Neural cell (in vitro differentiated cells): ENCODE results near the gene MALAT1. TPM values are rescaled to one million over a fixed set of nuclear protein-coding genes. Genes with fewer than 3 reads are reported as not detected.
"Not testable (repeated sequence)": the region's sequence is repeated elsewhere in the genome, so short reads cannot be mapped to it uniquely, and the experiment has no call there.

Experiments
- H2AFZ ChIP-seq: fragments of 200-600, 300-800 bp; sonication (generic), shearing (Covaris generic); 2 replicates; pipeline ENCODE4 v1.6.0; 2014; ENCODE audit warnings: low read depth, mild to moderate bottlenecking, antibody characterized with exemption, low read length, moderate library complexity
- H3F3A ChIP-seq: fragments of 200-600 bp; shearing (Covaris generic); 2 replicates; pipeline ENCODE4 v1.6.1; 2016; ENCODE audit warnings: mild to moderate bottlenecking, moderate library complexity, mixed read lengths, antibody characterized with exemption, low read length; ENCODE audit not compliant: insufficient read depth, poor library complexity, severe bottlenecking
- H3K27ac ChIP-seq: fragments of 200-600, 300-800 bp; sonication (generic), shearing (Covaris generic); 2 replicates; pipeline ENCODE4 v1.5.1; 2014; ENCODE audit warnings: mild to moderate bottlenecking, low read length, moderate library complexity
- H3K27me3 ChIP-seq: fragments of 300-800, 200-600 bp; sonication (generic), shearing (Covaris generic); 2 replicates; pipeline ENCODE4 v1.6.0; 2014; ENCODE audit warnings: mild to moderate bottlenecking, low read depth, low read length, moderate library complexity; ENCODE audit not compliant: insufficient read depth
- H3K36me3 ChIP-seq: fragments of 300-800, 200-600 bp; sonication (generic), shearing (Covaris generic); 2 replicates; pipeline ENCODE4 v1.5.1; 2014; ENCODE audit warnings: mild to moderate bottlenecking, antibody characterized with exemption, low read length, moderate library complexity; ENCODE audit not compliant: insufficient read depth
- H3K4me2 ChIP-seq: fragments of 300-800, 200-600 bp; sonication (generic), shearing (Covaris generic); 2 replicates; pipeline ENCODE4 v1.6.0; 2014; ENCODE audit warnings: mild to moderate bottlenecking, low read length
- H3K4me3 ChIP-seq: fragments of 300-800, 200-600 bp; sonication (generic), shearing (Covaris generic); 2 replicates; pipeline ENCODE4 v1.5.1; 2014; ENCODE audit warnings: mild to moderate bottlenecking, low read length, moderate library complexity
- H3K79me2 ChIP-seq: fragments of 200-600 bp; shearing (Covaris generic); replicated peaks from 2 replicates; pipeline ENCODE4 v1.6.0; 2014; ENCODE audit warnings: mild to moderate bottlenecking, low read length, moderate library complexity; ENCODE audit not compliant: insufficient read depth
- H3K9ac ChIP-seq: fragments of 300-800, 200-600 bp; sonication (generic), shearing (Covaris generic); 2 replicates; pipeline ENCODE4 v1.6.1; 2016; ENCODE audit warnings: mild to moderate bottlenecking, low read length, mixed read lengths
- H3K9me2 ChIP-seq: fragments of 200-600 bp; shearing (Covaris generic); 2 replicates; pipeline ENCODE4 v1.6.1; 2016; ENCODE audit warnings: mild to moderate bottlenecking, low read length, mixed read lengths; ENCODE audit not compliant: insufficient read depth
- H3K9me3 ChIP-seq: fragments of 200-600, 300-800 bp; sonication (generic), shearing (Covaris generic); 2 replicates; pipeline ENCODE4 v1.6.1; 2016; ENCODE audit warnings: mild to moderate bottlenecking, mixed run types, low read length, moderate library complexity, mixed read lengths
- H4K20me1 ChIP-seq: fragments of 200-600 bp; shearing (Covaris generic); 2 replicates; pipeline ENCODE4 v1.6.1; 2016; ENCODE audit warnings: mild to moderate bottlenecking, mixed run types; ENCODE audit not compliant: insufficient read depth
- CTCF ChIP-seq: fragments of 450-650 bp; IDR thresholded peaks from 2 replicates; pipeline ENCODE4 v1.5.1; 2014; ENCODE audit warnings: antibody characterized with exemption, mild to moderate bottlenecking, moderate library complexity; ENCODE audit not compliant: poor library complexity, severe bottlenecking
- EP300 ChIP-seq: fragments of 450-650 bp; conservative IDR thresholded peaks from 2 replicates; pipeline ENCODE4 v1.6.1; 2014; ENCODE audit warnings: antibody characterized with exemption, mild to moderate bottlenecking, moderate library complexity; ENCODE audit not compliant: poor library complexity, severe bottlenecking
- EZH2 ChIP-seq: fragments of 200-600, 300-800 bp; shearing (Covaris generic), sonication (generic); IDR thresholded peaks from 2 replicates; pipeline ENCODE4 v1.6.1; 2014; ENCODE audit warnings: antibody characterized with exemption, low read length, borderline replicate concordance, mild to moderate bottlenecking; ENCODE audit not compliant: insufficient read depth, poor library complexity, severe bottlenecking
- MXI1 ChIP-seq: fragments of 450-650 bp; conservative IDR thresholded peaks from 2 replicates; pipeline ENCODE4 v1.6.1; 2014; ENCODE audit warnings: antibody characterized with exemption, mild to moderate bottlenecking; ENCODE audit not compliant: poor library complexity, severe bottlenecking
- POLR2AphosphoS5 ChIP-seq: IDR thresholded peaks from 2 replicates; pipeline ENCODE4 v1.6.1; 2012
- RAD21 ChIP-seq: fragments of 450-650 bp; conservative IDR thresholded peaks from 2 replicates; pipeline ENCODE4 v1.6.1; 2014; ENCODE audit warnings: antibody characterized with exemption, mild to moderate bottlenecking, moderate library complexity
- REST ChIP-seq: IDR thresholded peaks from 2 replicates; pipeline ENCODE4 v1.6.1; 2012; ENCODE audit warnings: borderline replicate concordance
- SMC3 ChIP-seq: fragments of 450-650 bp; conservative IDR thresholded peaks from 2 replicates; pipeline ENCODE4 v1.6.1; 2014; ENCODE audit warnings: antibody characterized with exemption, mild to moderate bottlenecking, moderate library complexity; ENCODE audit not compliant: poor library complexity
- TAF1 ChIP-seq: IDR thresholded peaks from 2 replicates; pipeline ENCODE4 v1.6.1; 2012; ENCODE audit warnings: low read depth
- polyA plus RNA-seq: library from polyadenylated mRNA; depleted of rRNA; stranded (reverse); fragments of >200 nt; gene quantifications from 2 replicates; pipeline ENCODE4 v1.2.3, GENCODE V29; 2014

The MALAT1 gene
- polyA plus RNA-seq, 1 donor from 2014 or later = 1,383 TPM

- no peak overlapping the region for H3K9ac ChIP-seq
Observed at GRCh38 chr11:65516135-65516968, 17.5 kb downstream of the MALAT1 start.

GRCh38 chr11:65518941-65519549 is 20.2 kb downstream of the MALAT1 start:
- not testable (repeated sequence) for H4K20me1 ChIP-seq, H3K36me3 ChIP-seq, H2AFZ ChIP-seq, H3K27ac ChIP-seq, H3K27me3 ChIP-seq, H3K4me2 ChIP-seq, H3K79me2 ChIP-seq, H3F3A ChIP-seq, H3K9ac ChIP-seq, H3K4me3 ChIP-seq, H3K9me2 ChIP-seq, H3K9me3 ChIP-seq

More at GRCh38 chr11:65516135-65516968, 17.5 kb downstream of the MALAT1 start:
- H3K9me2 ChIP-seq = no peaks in the 10 kb centered on the region
- no peak overlapping the region for H3K4me3 ChIP-seq
- no peak overlapping the region for H3K27ac ChIP-seq
- no peak overlapping the region for H3K4me2 ChIP-seq
- H3K79me2 ChIP-seq = no peaks in the 10 kb centered on the region
- H3K27me3 ChIP-seq = no peaks in the 10 kb centered on the region
- no peaks in the 10 kb centered on the region for H3K36me3 ChIP-seq
- H3K9me3 ChIP-seq = no peaks in the 10 kb centered on the region
- TF ChIP-seq REST (no peak), EP300 (no peak), MXI1 (no peak), RAD21 (no peak), CTCF (no peak), TAF1 (no peak), EZH2 (no peak), SMC3 (no peak), POLR2AphosphoS5 (no peak)
- H3F3A ChIP-seq = no peaks in the 10 kb centered on the region
- no peaks in the 10 kb centered on the region for H4K20me1 ChIP-seq
- no peak overlapping the region for H2AFZ ChIP-seq

- not testable (repeated sequence) for H3F3A ChIP-seq, H3K79me2 ChIP-seq, H3K4me3 ChIP-seq, H4K20me1 ChIP-seq, H3K27ac ChIP-seq, H2AFZ ChIP-seq, H3K9me2 ChIP-seq, H3K36me3 ChIP-seq, H3K9me3 ChIP-seq, H3K9ac ChIP-seq, H3K27me3 ChIP-seq, H3K4me2 ChIP-seq
Observed at GRCh38 chr11:65521777-65522521, 23.1 kb downstream of the MALAT1 start.

GRCh38 chr11:65522718-65523630 is 24.1 kb downstream of the MALAT1 start:
- H3F3A ChIP-seq, H3K36me3 ChIP-seq, H3K9ac ChIP-seq, H3K9me3 ChIP-seq, H2AFZ ChIP-seq, H3K4me3 ChIP-seq, H3K9me2 ChIP-seq, H3K79me2 ChIP-seq, H4K20me1 ChIP-seq, H3K27me3 ChIP-seq, H3K27ac ChIP-seq, H3K4me2 ChIP-seq: not testable (repeated sequence)
